Hematopoietic multipotent progenitor cell treated with erythropoietin and hydrocortisone succinate and interleukin-3 and kit ligand, for 4 days (in vitro differentiated cells): ENCODE measurements around the gene HBM.
"Not testable (repeated sequence)": the region's sequence is repeated elsewhere in the genome, so short reads cannot be mapped to it uniquely, and the experiment has no call there.

Experiments used
- DNase-seq: peaks from one replicate; pipeline ENCODE4 v3.0.0-alpha.2; 2015

Gene HBM

DNA sequence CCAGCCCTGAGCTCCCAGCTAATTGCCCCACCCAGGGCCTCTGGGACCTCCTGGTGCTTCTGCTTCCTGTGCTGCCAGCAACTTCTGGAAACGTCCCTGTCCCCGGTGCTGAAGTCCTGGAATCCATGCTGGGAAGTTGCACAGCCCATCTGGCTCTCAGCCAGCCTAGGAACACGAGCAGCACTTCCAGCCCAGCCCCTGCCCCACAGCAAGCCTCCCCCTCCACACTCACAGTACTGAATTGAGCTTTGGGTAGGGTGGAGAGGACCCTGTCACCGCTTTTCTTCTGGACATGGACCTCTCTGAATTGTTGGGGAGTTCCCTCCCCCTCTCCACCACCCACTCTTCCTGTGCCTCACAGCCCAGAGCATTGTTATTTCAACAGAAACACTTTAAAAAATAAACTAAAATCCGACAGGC, 4.3 kb downstream of the HBM start:
- DNase-seq, result not testable (repeated sequence)

DNA sequence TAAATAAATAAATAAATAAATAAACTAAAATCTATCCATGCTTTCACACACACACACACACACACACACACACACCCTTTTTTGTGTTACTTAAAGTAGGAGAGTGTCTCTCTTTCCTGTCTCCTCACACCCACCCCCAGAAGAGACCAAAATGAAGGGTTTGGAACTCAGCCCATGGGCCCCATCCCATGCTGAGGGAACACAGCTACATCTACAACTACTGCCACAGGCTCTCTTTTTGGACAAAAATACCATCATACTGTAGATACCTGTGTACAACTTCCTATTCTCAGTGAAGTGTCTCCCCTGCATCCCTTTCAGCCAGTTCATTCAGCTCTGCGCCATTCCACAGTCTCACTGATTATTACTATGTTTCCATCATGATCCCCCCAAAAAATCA, 5.0 kb downstream of the HBM start:
- no peak for DNase-seq

DNA sequence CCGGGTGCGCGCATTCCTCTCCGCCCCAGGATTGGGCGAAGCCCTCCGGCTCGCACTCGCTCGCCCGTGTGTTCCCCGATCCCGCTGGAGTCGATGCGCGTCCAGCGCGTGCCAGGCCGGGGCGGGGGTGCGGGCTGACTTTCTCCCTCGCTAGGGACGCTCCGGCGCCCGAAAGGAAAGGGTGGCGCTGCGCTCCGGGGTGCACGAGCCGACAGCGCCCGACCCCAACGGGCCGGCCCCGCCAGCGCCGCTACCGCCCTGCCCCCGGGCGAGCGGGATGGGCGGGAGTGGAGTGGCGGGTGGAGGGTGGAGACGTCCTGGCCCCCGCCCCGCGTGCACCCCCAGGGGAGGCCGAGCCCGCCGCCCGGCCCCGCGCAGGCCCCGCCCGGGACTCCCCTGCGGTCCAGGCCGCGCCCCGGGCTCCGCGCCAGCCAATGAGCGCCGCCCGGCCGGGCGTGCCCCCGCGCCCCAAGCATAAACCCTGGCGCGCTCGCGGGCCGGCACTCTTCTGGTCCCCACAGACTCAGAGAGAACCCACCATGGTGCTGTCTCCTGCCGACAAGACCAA, 6.7 kb downstream of the HBM start, which contains the start of gene HBA2:
Gene HBA2 (plus strand): TSS at position 503 of the 568 bp plus-strand sequence. CDS start 37 bp downstream, at position 540.
- not testable (repeated sequence) for DNase-seq

DNA sequence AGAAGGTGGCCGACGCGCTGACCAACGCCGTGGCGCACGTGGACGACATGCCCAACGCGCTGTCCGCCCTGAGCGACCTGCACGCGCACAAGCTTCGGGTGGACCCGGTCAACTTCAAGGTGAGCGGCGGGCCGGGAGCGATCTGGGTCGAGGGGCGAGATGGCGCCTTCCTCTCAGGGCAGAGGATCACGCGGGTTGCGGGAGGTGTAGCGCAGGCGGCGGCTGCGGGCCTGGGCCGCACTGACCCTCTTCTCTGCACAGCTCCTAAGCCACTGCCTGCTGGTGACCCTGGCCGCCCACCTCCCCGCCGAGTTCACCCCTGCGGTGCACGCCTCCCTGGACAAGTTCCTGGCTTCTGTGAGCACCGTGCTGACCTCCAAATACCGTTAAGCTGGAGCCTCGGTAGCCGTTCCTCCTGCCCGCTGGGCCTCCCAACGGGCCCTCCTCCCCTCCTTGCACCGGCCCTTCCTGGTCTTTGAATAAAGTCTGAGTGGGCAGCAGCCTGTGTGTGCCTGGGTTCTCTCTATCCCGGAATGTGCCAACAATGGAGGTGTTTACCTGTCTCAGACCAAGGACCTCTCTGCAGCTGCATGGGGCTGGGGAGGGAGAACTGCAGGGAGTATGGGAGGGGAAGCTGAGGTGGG, 7.6 kb downstream of the HBM start:
- DNase-seq, result not testable (repeated sequence)

GRCh38 chr16:173928-174769, 8.4 kb downstream of the HBM start:
- peak; percentile 48 for DNase-seq

GRCh38 chr16:175011-175949, 9.5 kb downstream of the HBM start:
- DNase-seq, result peak; percentile 92

DNA sequence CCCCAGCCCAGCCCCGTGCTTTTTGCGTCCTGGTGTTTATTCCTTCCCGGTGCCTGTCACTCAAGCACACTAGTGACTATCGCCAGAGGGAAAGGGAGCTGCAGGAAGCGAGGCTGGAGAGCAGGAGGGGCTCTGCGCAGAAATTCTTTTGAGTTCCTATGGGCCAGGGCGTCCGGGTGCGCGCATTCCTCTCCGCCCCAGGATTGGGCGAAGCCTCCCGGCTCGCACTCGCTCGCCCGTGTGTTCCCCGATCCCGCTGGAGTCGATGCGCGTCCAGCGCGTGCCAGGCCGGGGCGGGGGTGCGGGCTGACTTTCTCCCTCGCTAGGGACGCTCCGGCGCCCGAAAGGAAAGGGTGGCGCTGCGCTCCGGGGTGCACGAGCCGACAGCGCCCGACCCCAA, 10.2 kb downstream of the HBM start:
- DNase-seq, result not testable (repeated sequence)

DNA sequence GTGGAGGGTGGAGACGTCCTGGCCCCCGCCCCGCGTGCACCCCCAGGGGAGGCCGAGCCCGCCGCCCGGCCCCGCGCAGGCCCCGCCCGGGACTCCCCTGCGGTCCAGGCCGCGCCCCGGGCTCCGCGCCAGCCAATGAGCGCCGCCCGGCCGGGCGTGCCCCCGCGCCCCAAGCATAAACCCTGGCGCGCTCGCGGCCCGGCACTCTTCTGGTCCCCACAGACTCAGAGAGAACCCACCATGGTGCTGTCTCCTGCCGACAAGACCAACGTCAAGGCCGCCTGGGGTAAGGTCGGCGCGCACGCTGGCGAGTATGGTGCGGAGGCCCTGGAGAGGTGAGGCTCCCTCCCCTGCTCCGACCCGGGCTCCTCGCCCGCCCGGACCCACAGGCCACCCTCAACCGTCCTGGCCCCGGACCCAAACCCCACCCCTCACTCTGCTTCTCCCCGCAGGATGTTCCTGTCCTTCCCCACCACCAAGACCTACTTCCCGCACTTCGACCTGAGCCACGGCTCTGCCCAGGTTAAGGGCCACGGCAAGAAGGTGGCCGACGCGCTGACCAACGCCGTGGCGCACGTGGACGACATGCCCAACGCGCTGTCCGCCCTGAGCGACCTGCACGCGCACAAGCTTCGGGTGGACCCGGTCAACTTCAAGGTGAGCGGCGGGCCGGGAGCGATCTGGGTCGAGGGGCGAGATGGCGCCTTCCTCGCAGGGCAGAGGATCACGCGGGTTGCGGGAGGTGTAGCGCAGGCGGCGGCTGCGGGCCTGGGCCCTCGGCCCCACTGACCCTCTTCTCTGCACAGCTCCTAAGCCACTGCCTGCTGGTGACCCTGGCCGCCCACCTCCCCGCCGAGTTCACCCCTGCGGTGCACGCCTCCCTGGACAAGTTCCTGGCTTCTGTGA, 11.0 kb downstream of the HBM start, which contains the start of gene HBA1:
Gene HBA1 (plus strand): TSS at position 204 of the 906 bp plus-strand sequence. CDS start 37 bp downstream, at position 241.
- not testable (repeated sequence) for DNase-seq

DNA sequence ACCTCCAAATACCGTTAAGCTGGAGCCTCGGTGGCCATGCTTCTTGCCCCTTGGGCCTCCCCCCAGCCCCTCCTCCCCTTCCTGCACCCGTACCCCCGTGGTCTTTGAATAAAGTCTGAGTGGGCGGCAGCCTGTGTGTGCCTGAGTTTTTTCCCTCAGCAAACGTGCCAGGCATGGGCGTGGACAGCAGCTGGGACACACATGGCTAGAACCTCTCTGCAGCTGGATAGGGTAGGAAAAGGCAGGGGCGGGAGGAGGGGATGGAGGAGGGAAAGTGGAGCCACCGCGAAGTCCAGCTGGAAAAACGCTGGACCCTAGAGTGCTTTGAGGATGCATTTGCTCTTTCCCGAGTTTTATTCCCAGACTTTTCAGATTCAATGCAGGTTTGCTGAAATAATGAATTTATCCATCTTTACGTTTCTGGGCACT, 11.6 kb downstream of the HBM start:
- peak; percentile 53 for DNase-seq

- DNase-seq, result peak; percentile 51
Measured at GRCh38 chr16:177981-178667, 12.3 kb downstream of the HBM start.

GRCh38 chr16:178668-179015, 12.9 kb downstream of the HBM start:
- DNase-seq, result peak; percentile 41

- DNase-seq, result peak; percentile 47
Measured at GRCh38 chr16:179211-180092, 13.7 kb downstream of the HBM start.

DNA sequence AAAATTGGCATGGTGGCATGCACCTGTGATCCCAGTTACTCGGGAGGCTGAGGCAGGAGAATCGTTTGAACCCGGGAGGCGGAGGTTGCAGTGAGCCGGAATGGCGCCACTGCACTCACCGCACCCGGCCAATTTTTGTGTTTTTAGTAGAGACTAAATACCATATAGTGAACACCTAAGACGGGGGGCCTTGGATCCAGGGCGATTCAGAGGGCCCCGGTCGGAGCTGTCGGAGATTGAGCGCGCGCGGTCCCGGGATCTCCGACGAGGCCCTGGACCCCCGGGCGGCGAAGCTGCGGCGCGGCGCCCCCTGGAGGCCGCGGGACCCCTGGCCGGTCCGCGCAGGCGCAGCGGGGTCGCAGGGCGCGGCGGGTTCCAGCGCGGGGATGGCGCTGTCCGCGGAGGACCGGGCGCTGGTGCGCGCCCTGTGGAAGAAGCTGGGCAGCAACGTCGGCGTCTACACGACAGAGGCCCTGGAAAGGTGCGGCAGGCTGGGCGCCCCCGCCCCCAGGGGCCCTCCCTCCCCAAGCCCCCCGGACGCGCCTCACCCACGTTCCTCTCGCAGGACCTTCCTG, 14.4 kb downstream of the HBM start, which contains the start of gene HBQ1:
Gene HBQ1 (plus strand): TSS at position 359 of the 575 bp plus-strand sequence. CDS start 28 bp downstream, at position 387.
- peak; percentile 83 for DNase-seq

DNA sequence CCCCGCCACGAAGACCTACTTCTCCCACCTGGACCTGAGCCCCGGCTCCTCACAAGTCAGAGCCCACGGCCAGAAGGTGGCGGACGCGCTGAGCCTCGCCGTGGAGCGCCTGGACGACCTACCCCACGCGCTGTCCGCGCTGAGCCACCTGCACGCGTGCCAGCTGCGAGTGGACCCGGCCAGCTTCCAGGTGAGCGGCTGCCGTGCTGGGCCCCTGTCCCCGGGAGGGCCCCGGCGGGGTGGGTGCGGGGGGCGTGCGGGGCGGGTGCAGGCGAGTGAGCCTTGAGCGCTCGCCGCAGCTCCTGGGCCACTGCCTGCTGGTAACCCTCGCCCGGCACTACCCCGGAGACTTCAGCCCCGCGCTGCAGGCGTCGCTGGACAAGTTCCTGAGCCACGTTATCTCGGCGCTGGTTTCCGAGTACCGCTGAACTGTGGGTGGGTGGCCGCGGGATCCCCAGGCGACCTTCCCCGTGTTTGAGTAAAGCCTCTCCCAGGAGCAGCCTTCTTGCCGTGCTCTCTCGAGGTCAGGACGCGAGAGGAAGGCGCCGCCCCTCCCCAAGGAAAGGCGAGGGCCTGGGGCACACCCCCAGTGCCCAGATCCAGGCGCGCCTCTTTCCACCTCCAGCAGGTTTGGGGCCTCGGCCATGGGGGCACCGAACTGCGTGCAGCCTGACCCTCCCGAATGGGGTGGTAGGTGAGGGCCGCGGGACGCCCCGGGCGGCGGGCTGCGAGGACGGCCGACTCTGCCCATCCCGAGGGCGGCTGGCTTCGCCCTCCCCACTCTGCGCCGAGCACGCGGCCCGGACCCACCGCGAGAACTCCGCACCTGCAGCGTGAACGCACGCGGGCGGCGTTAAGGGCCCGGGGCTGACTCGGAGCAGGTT, 15.1 kb downstream of the HBM start:
- peak; percentile 94 for DNase-seq

DNA sequence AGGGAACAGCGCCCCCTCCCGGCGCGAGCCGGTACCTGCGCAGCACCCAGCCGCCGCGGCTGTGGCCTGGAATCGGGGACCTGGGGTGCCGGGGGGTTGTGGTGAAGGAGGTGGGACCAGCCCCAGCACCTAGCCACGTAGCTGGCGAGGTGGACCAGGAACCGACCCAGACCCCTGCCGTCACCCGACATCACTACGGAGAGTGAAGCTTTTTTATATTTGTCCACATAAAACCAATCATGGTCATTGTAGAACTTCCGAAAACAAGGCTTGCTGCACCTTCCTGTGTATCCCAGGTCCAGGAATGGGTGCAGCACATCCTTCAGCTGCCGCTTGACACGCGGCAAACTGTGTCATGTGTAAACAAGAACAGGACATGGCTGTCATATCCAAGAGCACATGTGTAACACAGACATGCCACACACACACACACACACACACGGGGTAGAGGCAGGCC, 15.8 kb downstream of the HBM start:
- DNase-seq, result peak; percentile 43

- no peak for DNase-seq
Measured at GRCh38 chr16:183005-183404, 17.2 kb downstream of the HBM start.

- no peak for DNase-seq
Measured at GRCh38 chr16:185213-185612, 19.4 kb downstream of the HBM start.

DNA sequence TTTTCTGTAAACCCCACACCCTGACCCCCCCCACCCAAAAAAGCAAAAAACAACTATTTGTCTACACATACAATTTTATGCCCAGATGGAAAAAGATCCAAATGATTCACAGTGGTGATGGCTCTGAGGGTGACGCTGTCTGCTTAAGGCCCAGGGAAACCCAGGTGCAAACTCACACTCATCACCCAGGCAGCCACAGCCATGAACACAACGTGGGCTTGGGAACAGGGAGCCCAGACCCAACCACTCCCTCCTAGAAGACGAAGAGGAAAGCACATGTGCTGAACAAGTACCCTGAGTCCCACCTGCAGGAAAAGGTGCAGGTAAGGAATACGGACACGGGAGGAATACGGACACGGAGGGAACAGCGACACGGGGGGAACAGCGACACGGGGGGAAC, 19.9 kb downstream of the HBM start:
- DNase-seq, result no peak
